ENCODE measurements around the gene ZNF280B. TPM values are rescaled to one million over a fixed set of nuclear protein-coding genes. Genes with fewer than 3 reads are reported as not detected.

The ZNF280B gene
- total RNA-seq, 2 experiments from 2014 or later: 2.4 to 2.7 TPM

GRCh38 chr22:22462813-22463567, 45.6 kb downstream of the ZNF280B start:
- Mint-ChIP-seq H3K9me3 (ENCODE audit: low read depth) (peaks cover 14% of the 10 kb centered on the region), H3K27me3 (peaks cover 36% of the 10 kb centered on the region), H3K4me3 (no peak overlapping the region), H3K27ac (no peak overlapping the region), H3K36me3 (peaks cover 3% of the 10 kb centered on the region), H3K4me1 (no peaks in the 10 kb centered on the region)
- CTCF ChIA-PET: interaction anchor here (0.8 to 2.3 kb wide), 11 partner anchors 10 to 283 kb away, joined by 3 to 8 read pairs (median 4); no protein-coding TSS in a partner anchor
- no peak for DNase-seq
- ATAC-seq: no peak

GRCh38 chr22:22461583-22461982, 47.0 kb downstream of the ZNF280B start:
- Mint-ChIP-seq H3K4me1 (no peaks in the 10 kb centered on the region), H3K4me3 (no peak overlapping the region), H3K36me3 (peaks cover 3% of the 10 kb centered on the region), H3K27ac (no peak overlapping the region), H3K27me3 (peaks cover 30% of the 10 kb centered on the region), H3K9me3 (ENCODE audit: low read depth) (peaks cover 14% of the 10 kb centered on the region)
- CTCF ChIA-PET: interaction anchor here (1.2 to 1.6 kb wide), 2 partner anchors 17 to 29 kb away, joined by 3 to 4 read pairs; no protein-coding TSS in a partner anchor
- DNase-seq (no peak), ATAC-seq (no peak)

- no peak for DNase-seq
- Mint-ChIP-seq H3K36me3 (peaks cover 3% of the 10 kb centered on the region), H3K4me3 (no peak overlapping the region), H3K27ac (no peak overlapping the region), H3K27me3 (peaks cover 26% of the 10 kb centered on the region), H3K9me3 (ENCODE audit: low read depth) (peaks cover 14% of the 10 kb centered on the region), H3K4me1 (no peaks in the 10 kb centered on the region)
- CTCF ChIA-PET: no interaction called here
- ATAC-seq: no peak
Observed at GRCh38 chr22:22461111-22461510, 47.4 kb downstream of the ZNF280B start.

- CTCF ChIA-PET: no interaction called here
- DNase-seq: no peak
- peaks cover 14% of the 10 kb centered on the region for H3K9me3 Mint-ChIP-seq (ENCODE audit: low read depth)
- H3K4me3 Mint-ChIP-seq: no peak overlapping the region
- no peak overlapping the region for H3K27ac Mint-ChIP-seq
- no peaks in the 10 kb centered on the region for H3K4me1 Mint-ChIP-seq
- peaks cover 25% of the 10 kb centered on the region for H3K27me3 Mint-ChIP-seq
- no peak for ATAC-seq
- peaks cover 3% of the 10 kb centered on the region for H3K36me3 Mint-ChIP-seq
Observed at GRCh38 chr22:22460635-22461034, 47.9 kb downstream of the ZNF280B start.

GRCh38 chr22:22460060-22460459, 48.5 kb downstream of the ZNF280B start:
- H3K4me3 Mint-ChIP-seq: no peak overlapping the region

GRCh38 chr22:22458896-22459588, 49.5 kb downstream of the ZNF280B start:
- H3K27ac Mint-ChIP-seq: no peak overlapping the region
- peaks cover 34% of the 10 kb centered on the region for H3K27me3 Mint-ChIP-seq
- no peak overlapping the region for H3K4me3 Mint-ChIP-seq
- H3K4me1 Mint-ChIP-seq: no peaks in the 10 kb centered on the region
- H3K36me3 Mint-ChIP-seq: peaks cover 3% of the 10 kb centered on the region
- H3K9me3 Mint-ChIP-seq (ENCODE audit: low read depth): peaks cover 14% of the 10 kb centered on the region
- DNase-seq (no peak), ATAC-seq (no peak)
- CTCF ChIA-PET: no interaction called here

More at GRCh38 chr22:22460060-22460459, 48.5 kb downstream of the ZNF280B start:
- Mint-ChIP-seq H3K9me3 (ENCODE audit: low read depth) (peaks cover 14% of the 10 kb centered on the region), H3K27me3 (peaks cover 28% of the 10 kb centered on the region), H3K36me3 (peaks cover 3% of the 10 kb centered on the region), H3K4me1 (no peaks in the 10 kb centered on the region), H3K27ac (no peak overlapping the region)
- DNase-seq (no peak), ATAC-seq (no peak)
- CTCF ChIA-PET: no interaction called here

GRCh38 chr22:22458387-22458786, 50.2 kb downstream of the ZNF280B start:
- Mint-ChIP-seq H3K9me3 (ENCODE audit: low read depth) (peaks cover 14% of the 10 kb centered on the region), H3K27ac (no peak overlapping the region), H3K36me3 (peaks cover 3% of the 10 kb centered on the region), H3K4me1 (no peaks in the 10 kb centered on the region), H3K27me3 (peaks cover 38% of the 10 kb centered on the region), H3K4me3 (no peak overlapping the region)
- no peak for DNase-seq
- no peak for ATAC-seq
- CTCF ChIA-PET: interaction anchor here (1.0 kb wide), 1 partner anchor 35 kb away, joined by 3 read pairs; no protein-coding TSS in a partner anchor

GRCh38 chr22:22454997-22455396, 53.5 kb downstream of the ZNF280B start:
- Mint-ChIP-seq H3K4me1 (no peaks in the 10 kb centered on the region), H3K27ac (no peak overlapping the region), H3K9me3 (ENCODE audit: low read depth) (peaks cover 16% of the 10 kb centered on the region), H3K27me3 (peaks cover 47% of the 10 kb centered on the region), H3K36me3 (peaks cover 3% of the 10 kb centered on the region), H3K4me3 (no peak overlapping the region)
- no peak for DNase-seq
- ATAC-seq: no peak
- CTCF ChIA-PET: no interaction called here

GRCh38 chr22:22452996-22453686, 55.4 kb downstream of the ZNF280B start:
- no peaks in the 10 kb centered on the region for H3K36me3 Mint-ChIP-seq
- peaks cover 59% of the 10 kb centered on the region for H3K27me3 Mint-ChIP-seq
- DNase-seq: no peak
- H3K4me3 Mint-ChIP-seq: no peak overlapping the region
- H3K27ac Mint-ChIP-seq: no peak overlapping the region
- no peaks in the 10 kb centered on the region for H3K4me1 Mint-ChIP-seq
- no peak for ATAC-seq
- H3K9me3 Mint-ChIP-seq (ENCODE audit: low read depth): peaks cover 3% of the 10 kb centered on the region
- CTCF ChIA-PET: interaction anchor here (1.0 kb wide), 1 partner anchor 22 kb away, joined by 3 read pairs; no protein-coding TSS in a partner anchor

- Mint-ChIP-seq H3K27ac (no peak overlapping the region), H3K27me3 (peaks cover 66% of the 10 kb centered on the region), H3K9me3 (ENCODE audit: low read depth) (peaks cover 3% of the 10 kb centered on the region), H3K4me1 (no peaks in the 10 kb centered on the region), H3K36me3 (no peaks in the 10 kb centered on the region), H3K4me3 (no peak overlapping the region)
- CTCF ChIA-PET: no interaction called here
- no peak for ATAC-seq
- DNase-seq: no peak
Observed at GRCh38 chr22:22452211-22452610, 56.3 kb downstream of the ZNF280B start.

- CTCF ChIA-PET: interaction anchor here (0.6 to 1.0 kb wide), 2 partner anchors 21 to 204 kb away, joined by 3 read pairs; no protein-coding TSS in a partner anchor
- Mint-ChIP-seq H3K9me3 (ENCODE audit: low read depth) (peaks cover 3% of the 10 kb centered on the region), H3K27ac (no peak overlapping the region), H3K36me3 (no peaks in the 10 kb centered on the region), H3K4me3 (no peak overlapping the region), H3K4me1 (no peaks in the 10 kb centered on the region), H3K27me3 (peaks cover 75% of the 10 kb centered on the region)
- DNase-seq (no peak), ATAC-seq (no peak)
Observed at GRCh38 chr22:22450343-22450839, 58.2 kb downstream of the ZNF280B start.

GRCh38 chr22:22449819-22450218, 58.7 kb downstream of the ZNF280B start:
- Mint-ChIP-seq H3K27ac (no peak overlapping the region), H3K4me1 (no peaks in the 10 kb centered on the region), H3K9me3 (ENCODE audit: low read depth) (peaks cover 3% of the 10 kb centered on the region), H3K27me3 (peaks cover 73% of the 10 kb centered on the region), H3K4me3 (no peak overlapping the region), H3K36me3 (no peaks in the 10 kb centered on the region)
- DNase-seq (no peak), ATAC-seq (no peak)
- CTCF ChIA-PET: no interaction called here

GRCh38 chr22:22446517-22446916, 62.0 kb downstream of the ZNF280B start:
- CTCF ChIA-PET: no interaction called here
- ATAC-seq: no peak
- Mint-ChIP-seq H3K27me3 (peaks cover 59% of the 10 kb centered on the region), H3K4me1 (no peaks in the 10 kb centered on the region), H3K36me3 (no peaks in the 10 kb centered on the region), H3K4me3 (no peak overlapping the region), H3K9me3 (ENCODE audit: low read depth) (no peaks in the 10 kb centered on the region), H3K27ac (no peak overlapping the region)
- no peak for DNase-seq

Data from activated CD8-positive, alpha-beta memory T cell treated with anti-CD3 and anti-CD28 coated beads, Interleukin-2, amount 10 ng/mL, durations not matched to agents 7 days and 5 days (primary cell).